ENCODE data around the gene AUH. TPM values are rescaled to one million over a fixed set of nuclear protein-coding genes. Genes with fewer than 3 reads are reported as not detected.

AUH gene
- total RNA-seq, 1 experiment from 2014 or later: 21.7 TPM

- Histone ChIP-seq H3K79me2 (ENCODE audit: insufficient read depth, low read length) (no peaks in the 10 kb centered on the region), H3T11ph (ENCODE audit: low read length) (no peak overlapping the region), H3K4me2 (ENCODE audit: insufficient read depth, insufficient read length, low read length) (no peak overlapping the region), H2AK5ac (ENCODE audit: insufficient read length, low read length) (no peak overlapping the region), H3K23me2 (ENCODE audit: insufficient read length, low read depth, low read length, poor library complexity, severe bottlenecking) (no peaks in the 10 kb centered on the region), H2BK5ac (ENCODE audit: insufficient read length, low read length) (no peak overlapping the region), H3K9me3 (ENCODE audit: control insufficient read depth, low read depth, low read length) (no peaks in the 10 kb centered on the region), H2BK12ac (ENCODE audit: insufficient read length, low read depth, low read length) (no peak overlapping the region), H3K79me1 (ENCODE audit: insufficient read depth, low read depth, low read length, poor library complexity, severe bottlenecking) (no peaks in the 10 kb centered on the region), H4K91ac (ENCODE audit: insufficient read length, low read depth, low read length) (no peak overlapping the region), H3K56ac (ENCODE audit: insufficient read length, low read depth, low read length) (no peak overlapping the region), H2AFZ (ENCODE audit: low read length) (no peak overlapping the region), H3K4me1 (ENCODE audit: insufficient read depth, low read length) (no peaks in the 10 kb centered on the region), H2BK20ac (ENCODE audit: low read depth, low read length, poor library complexity, severe bottlenecking) (no peak overlapping the region), H3K14ac (ENCODE audit: insufficient read depth, low read length) (no peak overlapping the region), H3K9ac (ENCODE audit: extremely low read depth, insufficient read length, low read length) (no peak overlapping the region), H3K23ac (ENCODE audit: insufficient read length, low read depth, low read length) (no peak overlapping the region), H3K4ac (ENCODE audit: low read depth, low read length) (no peak overlapping the region), H4K20me1 (ENCODE audit: control insufficient read depth, insufficient read depth, insufficient read length) (no peaks in the 10 kb centered on the region), H2BK15ac (ENCODE audit: low read depth, low read length) (no peak overlapping the region), H4K8ac (replicated peaks; ENCODE audit: insufficient read length, low read depth, low read length) (no peak overlapping the region), H3K27ac (ENCODE audit: insufficient read length, low read depth, low read length) (no peak overlapping the region), H4K5ac (ENCODE audit: insufficient read length, low read depth, low read length) (no peak overlapping the region), H3K18ac (ENCODE audit: insufficient read length, low read depth, low read length) (no peak overlapping the region), H3K27me3 (ENCODE audit: insufficient read depth, low read length) (no peaks in the 10 kb centered on the region), H2BK120ac (ENCODE audit: low read depth, low read length, poor library complexity, severe bottlenecking) (no peak overlapping the region)
- WGBS (ENCODE audit: extremely low coverage, insufficient read length, low lambda C conversion rate): no CpG with 5 or more reads among the region's 7 CpGs
- no peak overlapping the region for H3K27ac Mint-ChIP-seq
- peaks cover 4 to 5% of the 10 kb centered on the region in 2 experiments; a peak in 2 of 5 replicates for H3K9me3 Mint-ChIP-seq
- no peak for TF ChIP-seq CTCF (conservative IDR thresholded peaks at IDR 0.05)
- H3K36me3 Mint-ChIP-seq (ENCODE audit: insufficient read depth in 1 of 3, low read depth in 3 of 3): no peaks in the 10 kb centered on the region
- H3K4me3 Mint-ChIP-seq: no peak overlapping the region
- DNase-seq: no peak
- no peaks in the 10 kb centered on the region for H3K27me3 Mint-ChIP-seq (ENCODE audit: low read depth)
- H3K4me1 Mint-ChIP-seq: no peaks in the 10 kb centered on the region
These were observed 185.3 kb downstream of the AUH start for GRCh38 chr9:91176426-91176825.
